GM19238 (cell line): ENCODE results near the gene MEF2C.

Source experiments
- DNase-seq: peaks from one replicate; pipeline ENCODE4 v3.0.0; 2011; ENCODE audit warnings: low spot score; ENCODE audit not compliant: insufficient read length

The MEF2C gene

DNA sequence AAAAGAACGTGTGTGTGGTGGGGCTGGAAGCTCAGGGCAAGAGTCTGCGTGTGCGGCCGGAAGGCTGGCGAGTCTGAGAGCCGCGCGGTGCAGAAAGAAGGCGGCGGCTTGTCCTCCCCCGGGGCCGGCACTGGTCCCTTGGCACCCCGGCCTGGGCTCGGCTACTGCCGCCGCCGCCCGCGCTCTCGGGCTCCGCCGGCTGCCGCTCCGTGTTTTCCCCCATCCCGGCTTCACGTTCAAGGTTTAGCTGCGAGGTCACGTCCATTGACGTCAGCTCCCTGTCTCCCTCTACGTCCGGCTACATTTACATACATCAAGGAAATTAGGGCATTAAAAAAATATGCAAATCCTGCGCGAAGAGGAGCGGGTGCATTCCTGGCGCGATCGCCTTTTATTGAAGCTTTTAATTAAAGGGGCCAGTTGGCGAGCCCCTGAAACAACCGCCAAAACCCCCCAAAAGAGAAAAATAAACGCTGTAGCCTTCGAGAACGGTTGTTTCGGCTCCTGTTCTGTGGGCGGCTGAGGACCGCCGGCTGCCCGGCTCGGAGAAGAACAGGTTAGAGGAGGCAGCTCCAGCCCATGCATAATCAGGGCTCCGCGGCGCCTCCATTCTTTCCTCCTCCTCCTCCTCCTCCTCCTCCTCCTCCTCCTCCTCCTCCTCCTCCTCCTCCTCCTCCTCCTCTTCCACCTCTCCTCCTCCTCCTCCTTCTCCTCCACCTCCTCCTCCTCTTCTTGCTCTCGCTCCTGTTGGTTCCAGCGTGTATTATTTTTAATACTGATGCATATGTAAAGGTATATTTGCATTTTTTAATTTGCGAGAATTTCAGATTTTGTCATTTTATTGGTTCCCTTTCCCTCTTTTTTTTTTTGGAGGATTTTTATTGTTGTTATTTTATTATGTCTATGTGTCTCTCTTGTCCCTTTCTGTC is 207.0 kb downstream of the MEF2C start:
- DNase-seq: no peak

DNA sequence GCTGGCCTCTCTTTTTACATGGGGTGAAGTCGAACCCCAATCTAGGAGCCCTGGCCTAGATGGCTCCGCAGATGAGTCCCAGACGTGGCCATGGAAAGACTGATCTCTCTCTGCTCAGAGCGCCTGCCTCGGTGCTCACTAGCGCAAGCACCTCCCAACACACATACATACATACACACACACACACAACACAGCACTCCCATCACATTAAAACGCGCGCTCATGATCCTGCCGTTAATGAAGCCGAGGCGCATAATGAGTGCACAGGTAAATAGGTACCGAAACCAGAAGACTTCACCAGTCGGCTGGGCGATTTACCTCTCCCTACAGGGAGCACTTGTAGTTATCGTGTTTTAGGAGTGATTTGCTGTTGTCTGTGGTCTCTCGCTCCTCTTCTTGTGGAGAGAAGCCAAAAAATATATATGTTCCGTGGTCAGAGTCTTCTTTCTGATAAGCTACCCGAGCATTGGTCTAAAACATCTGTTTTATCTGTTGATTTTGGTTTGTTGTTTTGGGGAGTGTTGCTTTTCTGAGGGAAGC is 207.7 kb downstream of the MEF2C start:
- no peak for DNase-seq

DNA sequence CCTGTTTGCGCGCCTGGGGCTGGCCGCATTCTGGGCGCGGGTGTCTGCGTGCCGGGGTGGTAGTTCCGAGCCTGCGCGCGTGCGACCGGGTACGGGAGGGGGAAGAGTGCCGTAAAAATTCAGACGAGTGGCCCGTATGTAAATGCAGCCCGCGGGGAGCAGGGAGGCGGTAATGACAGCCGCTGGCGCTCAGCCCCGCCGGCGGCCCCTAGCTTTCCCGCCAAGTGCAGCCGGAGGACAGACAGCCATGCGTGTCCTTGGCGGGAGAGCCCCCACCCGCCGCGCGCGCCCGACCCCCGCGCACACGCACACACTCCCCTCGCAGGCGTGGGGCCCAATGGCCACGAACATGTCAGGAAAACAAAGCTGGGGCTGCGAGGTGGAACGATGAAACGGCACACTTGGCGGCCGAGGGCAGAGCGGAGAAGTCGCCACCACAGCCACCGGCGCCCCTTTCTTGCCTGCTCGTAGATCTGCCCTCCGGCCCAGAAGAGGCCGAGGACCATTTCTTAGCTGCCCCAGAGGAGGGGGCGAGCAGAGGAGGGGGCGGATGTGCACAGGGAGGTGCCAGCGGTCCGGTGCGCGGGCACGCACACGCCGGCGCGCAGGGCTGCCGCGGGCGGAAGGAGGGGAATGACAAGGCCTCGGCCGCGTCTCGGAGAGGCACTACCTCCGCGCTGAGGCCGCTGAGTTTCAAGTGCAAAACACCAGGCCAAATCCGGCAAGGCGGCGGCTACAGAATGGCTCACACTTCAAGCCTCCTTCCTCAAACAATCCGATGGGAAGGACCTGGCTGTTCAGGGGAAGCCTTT is 208.4 kb downstream of the MEF2C start:
- DNase-seq: no peak

DNA sequence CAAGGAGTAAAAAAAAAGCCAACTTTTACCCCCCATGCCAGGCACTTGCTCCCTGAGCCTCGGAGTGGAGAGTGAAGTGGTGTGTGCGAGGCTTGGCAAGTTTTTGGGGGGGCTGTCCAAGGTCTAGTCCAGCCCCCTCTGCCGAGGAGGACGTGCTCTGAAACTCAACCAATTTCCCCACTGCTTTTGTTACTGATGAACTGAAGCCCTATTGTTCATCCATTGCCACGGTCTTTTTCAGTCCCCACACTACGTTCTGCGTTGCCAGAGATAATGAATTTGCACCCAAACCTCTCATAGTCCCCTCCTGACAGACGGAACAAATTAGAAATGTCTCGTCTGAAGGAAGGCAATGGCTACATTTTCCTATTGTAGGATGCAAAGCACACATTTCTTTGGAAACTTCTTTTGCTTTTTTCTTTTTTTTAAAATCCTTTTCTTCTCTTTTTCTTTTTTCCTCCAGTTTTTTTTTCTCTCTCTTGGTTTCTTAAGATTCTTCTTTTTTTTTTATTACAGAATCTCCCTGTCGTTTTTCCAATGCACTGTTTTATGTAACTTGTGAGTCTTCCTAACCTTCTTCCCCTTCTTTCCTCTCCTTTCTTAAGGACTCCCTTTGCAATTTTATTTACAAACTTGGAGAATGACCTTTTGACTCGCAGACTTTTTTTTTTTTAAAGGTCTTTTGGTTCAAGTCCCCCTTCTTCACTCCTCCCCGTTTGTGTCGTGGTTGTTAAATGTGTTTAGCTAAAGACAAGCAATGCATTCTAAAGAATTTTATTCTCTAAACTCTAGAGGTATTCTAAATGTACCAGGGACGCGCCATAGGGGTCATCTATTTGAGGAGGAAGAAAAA is 209.5 kb downstream of the MEF2C start:
- no peak for DNase-seq

DNA sequence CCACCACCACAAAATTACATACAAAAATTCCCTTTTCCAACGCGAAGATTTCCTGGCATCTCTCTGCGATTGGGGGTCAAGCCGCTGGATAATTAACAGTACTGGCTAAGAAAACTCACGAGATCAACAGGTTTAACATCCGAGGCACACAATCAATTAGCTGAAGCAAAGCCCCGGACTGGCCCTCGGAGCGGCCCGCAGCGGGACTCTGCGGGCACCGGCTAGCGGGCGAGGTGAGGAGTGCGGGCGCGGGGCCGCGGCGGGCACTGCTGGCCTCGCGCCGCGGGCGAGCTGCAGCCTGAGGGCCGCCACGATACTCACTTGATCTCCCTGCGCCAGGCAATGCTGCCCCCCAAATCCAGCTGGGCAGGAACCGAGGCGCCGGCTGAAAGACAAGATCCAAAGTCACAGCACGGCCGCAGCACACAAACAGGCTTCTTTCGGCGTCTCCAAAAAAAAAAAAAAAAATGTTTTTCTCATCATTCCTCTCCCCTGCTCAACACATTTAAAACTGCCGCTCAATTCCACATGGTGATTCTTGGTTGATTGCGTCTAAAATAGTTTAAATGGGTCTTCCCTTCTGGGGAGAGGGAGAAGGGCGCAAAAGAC is 210.2 kb downstream of the MEF2C start:
- no peak for DNase-seq

DNA sequence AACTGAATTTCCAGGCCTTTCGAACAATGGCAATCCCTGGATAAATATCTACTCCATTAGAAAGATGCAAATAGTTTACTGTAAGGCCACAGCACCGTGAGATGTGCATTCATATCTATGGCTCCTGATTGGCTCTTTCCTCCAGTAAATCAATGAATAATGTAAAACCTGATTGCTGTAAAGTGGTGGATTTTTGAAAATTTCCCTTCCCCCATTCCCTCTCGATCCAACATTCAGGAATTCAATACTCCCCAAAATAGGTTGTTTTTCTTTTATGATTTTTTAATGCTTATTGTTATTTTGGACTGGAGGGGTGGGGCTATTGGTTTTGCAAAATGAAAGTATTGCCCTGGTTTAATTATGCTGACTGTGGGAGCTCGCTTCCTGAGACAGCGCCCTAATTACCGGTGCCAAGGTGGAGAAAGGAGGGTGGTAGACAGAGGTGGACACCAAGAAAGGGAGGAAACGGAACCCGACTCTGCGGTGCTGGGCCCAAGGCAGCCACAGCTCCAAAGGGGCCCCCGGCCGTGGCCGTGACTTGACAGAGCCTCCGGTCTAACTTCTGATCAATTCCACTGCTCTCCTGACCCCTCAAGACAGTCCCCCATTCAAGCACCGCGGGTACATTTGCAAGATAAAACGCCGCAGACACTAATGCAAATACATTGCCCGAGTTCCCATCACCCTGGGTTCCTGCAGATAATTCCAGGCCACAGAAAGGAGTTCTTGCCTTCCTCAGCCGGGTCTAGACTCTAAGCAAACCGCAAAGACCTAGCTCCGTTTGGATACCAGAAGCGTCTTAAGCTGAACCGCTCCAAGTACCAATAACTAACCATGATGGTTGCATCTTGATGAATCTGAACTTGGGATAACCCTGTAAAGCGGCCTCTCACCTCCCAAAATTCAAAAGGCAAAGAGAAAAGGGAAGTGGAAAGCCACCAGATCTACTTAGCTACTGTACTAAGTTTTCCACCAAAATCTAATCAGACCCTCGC is 211.2 kb downstream of the MEF2C start:
- no peak for DNase-seq

DNA sequence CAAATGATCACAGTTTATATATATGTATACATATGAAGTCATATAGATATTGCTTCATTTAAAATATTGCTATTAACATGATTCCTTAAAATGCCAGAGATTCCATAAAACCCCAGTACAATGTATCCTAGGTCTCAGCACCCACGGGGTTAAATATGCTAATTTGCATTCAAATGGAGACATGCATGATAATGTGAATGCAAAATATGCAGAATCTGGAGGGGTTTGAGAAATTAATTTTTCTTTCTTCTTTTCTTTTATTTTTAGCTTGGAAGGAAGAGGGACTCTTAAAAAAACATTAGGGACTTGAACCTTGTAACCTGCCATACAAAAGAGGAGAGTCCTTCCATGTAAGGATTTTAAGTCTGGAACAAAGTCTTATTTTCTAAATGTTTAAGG is 211.9 kb downstream of the MEF2C start:
- no peak for DNase-seq

DNA sequence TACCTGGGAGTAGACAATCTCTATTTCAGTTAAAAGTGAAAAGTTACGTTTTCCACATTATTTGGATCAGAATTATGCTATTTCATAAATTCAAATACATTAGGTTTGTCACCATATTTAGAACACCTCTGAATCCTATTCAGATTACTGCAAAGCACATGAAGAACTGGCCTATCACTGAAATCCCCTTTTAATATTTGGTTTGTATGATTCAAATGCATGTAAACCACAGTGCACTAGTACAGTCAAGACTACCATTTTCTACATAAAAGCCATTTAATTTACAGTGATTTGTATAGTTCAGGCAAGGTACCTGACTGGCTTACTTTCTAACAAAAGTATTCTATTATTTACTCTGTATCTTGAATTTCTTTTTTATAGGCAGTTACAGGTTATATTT is 212.5 kb downstream of the MEF2C start:
- no peak for DNase-seq

DNA sequence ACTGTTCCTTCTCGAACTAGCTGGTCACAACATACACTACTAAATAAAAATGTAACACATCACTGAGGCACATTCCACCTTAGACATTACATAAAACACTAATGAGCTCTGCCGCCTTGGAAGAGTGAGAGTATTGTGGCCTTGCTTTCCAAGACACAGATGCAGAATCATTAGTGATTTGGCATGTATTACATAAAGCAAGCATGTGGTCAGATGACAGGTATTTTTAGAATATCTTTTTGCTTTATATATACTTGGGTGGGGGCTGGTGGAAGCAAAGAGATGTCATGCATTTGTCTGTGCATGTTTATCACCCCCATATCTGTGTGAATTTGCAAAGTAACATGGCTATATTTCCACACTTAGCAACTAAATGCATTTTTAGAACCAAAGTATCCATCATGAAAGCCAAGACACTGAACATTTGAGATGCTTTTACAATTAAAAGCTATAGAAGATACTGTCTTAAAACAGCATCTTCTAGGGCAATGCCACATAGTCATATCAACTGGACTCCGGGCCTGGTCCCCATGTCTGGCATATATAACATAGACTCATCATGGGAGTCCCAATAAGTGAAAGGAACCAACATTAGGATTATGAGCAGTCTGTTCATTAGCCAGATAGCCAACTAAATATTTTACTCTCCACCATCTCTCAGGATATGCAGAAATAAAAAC is 213.5 kb downstream of the MEF2C start:
- no peak for DNase-seq

DNA sequence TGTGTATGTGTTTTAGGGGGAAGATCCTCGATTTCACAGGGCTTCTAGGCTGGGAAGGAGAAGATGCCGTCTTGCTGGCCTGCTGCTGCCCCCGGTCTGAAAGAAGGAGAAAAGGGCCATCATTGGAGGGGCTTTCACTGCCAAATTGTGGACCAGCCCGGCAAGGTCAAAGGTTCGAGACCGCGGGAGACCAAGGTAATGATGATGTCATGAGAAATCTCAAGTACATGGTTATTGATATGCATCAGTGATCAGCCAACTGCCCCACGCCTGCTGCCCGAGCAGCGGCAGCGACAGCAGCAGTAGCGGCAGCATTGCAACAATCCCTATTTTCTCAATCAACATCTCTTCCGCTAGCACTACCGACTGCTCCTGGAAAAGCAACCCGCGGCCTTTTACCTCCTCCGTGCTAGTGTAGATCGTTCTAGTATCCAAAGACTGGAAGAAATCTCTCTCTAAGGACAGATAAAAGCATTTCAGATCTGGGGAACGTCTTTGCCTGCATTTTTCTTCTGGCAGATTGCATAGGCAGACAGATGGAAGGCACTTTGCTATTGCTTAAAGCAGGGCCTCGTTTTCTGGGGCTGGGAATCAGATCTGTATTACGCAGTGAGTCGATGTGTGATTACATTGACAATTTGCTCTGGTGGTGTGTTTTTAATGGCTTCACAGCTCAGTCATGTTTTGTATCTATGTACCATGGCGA is 215.3 kb downstream of the MEF2C start:
- no peak for DNase-seq
